ENCODE data around the gene ST3GAL3.

Gene ST3GAL3

GRCh38 chr1:43671193-43671592, 36.1 kb upstream of the ST3GAL3 start:
- TF ChIP-seq CTCF (conservative IDR thresholded peaks at IDR 0.05; ENCODE audit: low read depth, low read length), result no peak
- H3K4me1 ChIP-seq (ENCODE audit: low read depth, poor library complexity, severe bottlenecking), result no peaks in the 10 kb centered on the region
- no peak overlapping the region for H3K9ac ChIP-seq
- H3K4me3 ChIP-seq (IDR thresholded peaks at IDR 0.05; ENCODE audit: insufficient read depth, low read depth, low read length), result no peak overlapping the region
- no peak overlapping the region for H3K27ac ChIP-seq
- H2AFZ ChIP-seq (ENCODE audit: low read depth), result no peak overlapping the region
- no peaks in the 10 kb centered on the region for H3K79me2 ChIP-seq (ENCODE audit: insufficient read depth, low read depth)
- no peaks in the 10 kb centered on the region for H4K20me1 ChIP-seq (ENCODE audit: insufficient read depth)
- peaks cover 3% of the 10 kb centered on the region; the same call in 1 of the 2 replicates for H3K36me3 ChIP-seq (ENCODE audit: insufficient read depth)
- H3K27me3 ChIP-seq (ENCODE audit: insufficient read depth, low read depth), result no peaks in the 10 kb centered on the region
- H3K4me2 ChIP-seq, result no peak overlapping the region

GRCh38 chr1:43671626-43672330, 35.6 kb upstream of the ST3GAL3 start:
- Histone ChIP-seq H3K4me3 (IDR thresholded peaks at IDR 0.05; ENCODE audit: insufficient read depth, low read depth, low read length) (no peak overlapping the region), H3K36me3 (ENCODE audit: insufficient read depth) (peaks cover 3% of the 10 kb centered on the region; the same call in 1 of the 2 replicates), H3K79me2 (ENCODE audit: insufficient read depth, low read depth) (no peaks in the 10 kb centered on the region), H3K4me1 (ENCODE audit: low read depth, poor library complexity, severe bottlenecking) (no peaks in the 10 kb centered on the region), H4K20me1 (ENCODE audit: insufficient read depth) (no peaks in the 10 kb centered on the region), H3K27me3 (ENCODE audit: insufficient read depth, low read depth) (no peaks in the 10 kb centered on the region), H3K4me2 (no peak overlapping the region), H3K27ac (no peak overlapping the region), H3K9ac (no peak overlapping the region), H2AFZ (ENCODE audit: low read depth) (no peak overlapping the region)
- no peak for TF ChIP-seq CTCF (conservative IDR thresholded peaks at IDR 0.05; ENCODE audit: low read depth, low read length)

- H3K4me1 ChIP-seq (ENCODE audit: low read depth, poor library complexity, severe bottlenecking), result no peaks in the 10 kb centered on the region
- no peak overlapping the region for H3K27ac ChIP-seq
- peaks cover 3% of the 10 kb centered on the region; the same call in 1 of the 2 replicates for H3K36me3 ChIP-seq (ENCODE audit: insufficient read depth)
- H2AFZ ChIP-seq (ENCODE audit: low read depth), result no peak overlapping the region
- TF ChIP-seq CTCF (conservative IDR thresholded peaks at IDR 0.05; ENCODE audit: low read depth, low read length), result no peak
- no peaks in the 10 kb centered on the region for H3K79me2 ChIP-seq (ENCODE audit: insufficient read depth, low read depth)
- no peak overlapping the region for H3K9ac ChIP-seq
- H3K4me3 ChIP-seq (IDR thresholded peaks at IDR 0.05; ENCODE audit: insufficient read depth, low read depth, low read length), result no peak overlapping the region
- no peaks in the 10 kb centered on the region for H4K20me1 ChIP-seq (ENCODE audit: insufficient read depth)
- no peak overlapping the region for H3K4me2 ChIP-seq
- H3K27me3 ChIP-seq (ENCODE audit: insufficient read depth, low read depth), result no peaks in the 10 kb centered on the region
These were observed 34.1 kb upstream of the ST3GAL3 start for GRCh38 chr1:43673261-43673660.

- Histone ChIP-seq H3K27me3 (ENCODE audit: insufficient read depth, low read depth) (no peaks in the 10 kb centered on the region), H3K4me1 (ENCODE audit: low read depth, poor library complexity, severe bottlenecking) (no peaks in the 10 kb centered on the region), H3K4me3 (IDR thresholded peaks at IDR 0.05; ENCODE audit: insufficient read depth, low read depth, low read length) (no peak overlapping the region), H3K36me3 (ENCODE audit: insufficient read depth) (no peaks in the 10 kb centered on the region), H3K79me2 (ENCODE audit: insufficient read depth, low read depth) (no peaks in the 10 kb centered on the region), H3K4me2 (no peak overlapping the region), H4K20me1 (ENCODE audit: insufficient read depth) (no peaks in the 10 kb centered on the region), H3K9ac (no peak overlapping the region), H2AFZ (ENCODE audit: low read depth) (no peak overlapping the region), H3K27ac (no peak overlapping the region; the same call in 1 of the 2 replicates)
- no peak for TF ChIP-seq CTCF (conservative IDR thresholded peaks at IDR 0.05; ENCODE audit: low read depth, low read length)
These were observed 28.4 kb upstream of the ST3GAL3 start for GRCh38 chr1:43678940-43679339.

Measured in KMS-11 (cell line).